ENCODE data around the gene MRPS18B.

The MRPS18B gene

GRCh38 chr6:30610065-30610464 lies 7.6 kb upstream of the MRPS18B start:
- DNase-seq: no peak

- no peak for DNase-seq
Observed at GRCh38 chr6:30611150-30611855, 6.3 kb upstream of the MRPS18B start.

GRCh38 chr6:30611856-30612194 lies 5.8 kb upstream of the MRPS18B start:
- no peak for DNase-seq

GRCh38 chr6:30612213-30612612 lies 5.4 kb upstream of the MRPS18B start:
- no peak for DNase-seq

GRCh38 chr6:30612687-30613248 lies 4.9 kb upstream of the MRPS18B start:
- DNase-seq: no peak

- DNase-seq: no peak
Observed at GRCh38 chr6:30613251-30614043, 4.2 kb upstream of the MRPS18B start.

GRCh38 chr6:30614044-30614842 lies 3.4 kb upstream of the MRPS18B start:
- DNase-seq: no peak

GRCh38 chr6:30614843-30615218 lies 2.8 kb upstream of the MRPS18B start:
- peak; percentile 91 to 92 for DNase-seq

- peak; percentile 13 to 49 for DNase-seq
Observed at GRCh38 chr6:30615219-30615957, 2.3 kb upstream of the MRPS18B start.

- DNase-seq: peak in 1 of 2 experiments; percentile 25
Observed at GRCh38 chr6:30615958-30616810, 1.5 kb upstream of the MRPS18B start.

GRCh38 chr6:30616811-30617564 lies 652 bp upstream of the MRPS18B start, which contains the start of gene PPP1R10:
TSS of gene PPP1R10 (minus strand) at chr6:30617243. CDS start at chr6:30609944, 7,299 bp downstream.
- peak; percentile 99 for DNase-seq

- DNase-seq: no peak
Observed at GRCh38 chr6:30618270-30618797, 694 bp downstream of the MRPS18B start.

GRCh38 chr6:30619561-30619960 lies 1.9 kb downstream of the MRPS18B start:
- no peak for DNase-seq

GRCh38 chr6:30625511-30625910 lies 7.9 kb downstream of the MRPS18B start:
- no peak for DNase-seq

GRCh38 chr6:30626484-30627366 lies 9.1 kb downstream of the MRPS18B start, which contains the start of gene ATAT1:
TSS of gene ATAT1 (plus strand) at chr6:30626874.
- DNase-seq: peak; percentile 58 to 73

GRCh38 chr6:30635834-30636233 lies 18.2 kb downstream of the MRPS18B start:
- DNase-seq: no peak

- DNase-seq: no peak
Observed at GRCh38 chr6:30640481-30640880, 22.8 kb downstream of the MRPS18B start.

GRCh38 chr6:30641048-30641447 lies 23.4 kb downstream of the MRPS18B start:
- no peak for DNase-seq

- DNase-seq: no peak
Observed at GRCh38 chr6:30643656-30644055, 26.0 kb downstream of the MRPS18B start.
